Kidney glomerular epithelial cell (primary cell): ENCODE measurements around the gene FGF12.

Source experiments
- DNase-seq: peaks from one replicate; lab custom pipeline; 2025; lab: John Stamatoyannopoulos, UW

FGF12 gene

DNA sequence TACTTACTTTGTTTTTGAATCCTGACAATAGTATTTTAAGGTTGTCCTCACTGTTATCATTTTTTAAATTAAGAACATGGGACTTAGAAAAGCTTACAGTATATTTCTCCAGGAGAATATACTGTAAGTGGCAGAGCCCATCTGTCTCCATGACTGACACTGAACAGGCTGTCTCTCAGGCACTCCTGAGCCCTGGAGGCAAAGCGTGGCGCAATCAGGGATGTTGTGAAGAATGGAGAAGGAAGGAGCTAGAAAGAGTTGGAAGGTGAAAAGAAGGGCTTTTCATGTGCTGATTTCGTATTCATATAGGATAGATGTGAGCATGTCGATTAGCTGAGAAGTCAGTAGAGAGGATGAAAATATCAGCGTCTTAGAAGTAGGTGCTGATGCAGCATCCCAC, 41.5 kb downstream of the FGF12 start:
- DNase-seq = no peak

DNA sequence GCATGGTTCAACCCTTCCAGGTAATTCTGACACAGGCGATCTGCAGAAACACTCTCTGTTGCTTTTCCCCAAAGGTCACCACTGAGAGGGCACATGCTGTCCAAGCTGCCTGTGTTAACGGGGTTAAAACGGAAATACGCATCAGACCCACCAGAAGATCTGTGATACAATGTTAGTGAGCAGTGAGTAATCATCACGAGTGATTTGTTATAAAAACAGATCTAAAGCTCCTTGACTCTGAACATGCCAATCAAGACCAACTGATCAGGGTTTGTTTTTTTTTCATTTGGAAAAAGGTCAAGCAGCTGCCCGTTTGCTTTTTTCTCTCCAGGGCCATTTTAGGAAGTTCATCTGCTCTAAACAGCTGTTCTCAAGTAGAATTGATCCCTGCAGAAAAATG, 43.2 kb downstream of the FGF12 start:
- DNase-seq = no peak

GRCh38 chr3:192675958-192676649, 51.2 kb downstream of the FGF12 start:
- no peak for DNase-seq

DNA sequence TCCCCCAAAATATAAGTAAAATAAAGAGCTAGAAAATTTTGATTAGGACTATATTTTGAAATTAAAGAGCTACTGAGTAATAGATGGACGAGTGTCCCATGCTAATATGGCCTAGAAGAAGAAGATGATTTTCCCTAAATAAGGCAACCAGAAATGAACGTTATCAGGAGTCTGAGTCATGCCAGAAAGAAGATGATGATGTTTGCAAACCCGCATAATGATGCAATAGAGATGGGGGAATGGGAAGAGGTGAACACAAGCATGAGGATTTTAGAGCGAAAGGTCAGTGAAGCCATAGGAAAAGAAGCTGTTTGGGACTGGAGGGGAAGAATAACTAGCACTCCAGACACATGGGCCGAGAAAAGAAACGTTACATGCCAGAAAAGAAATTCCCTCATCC, 71.7 kb downstream of the FGF12 start:
- no peak for DNase-seq

- no peak for DNase-seq
Measured at GRCh38 chr3:192655040-192655439, 72.3 kb downstream of the FGF12 start.

DNA sequence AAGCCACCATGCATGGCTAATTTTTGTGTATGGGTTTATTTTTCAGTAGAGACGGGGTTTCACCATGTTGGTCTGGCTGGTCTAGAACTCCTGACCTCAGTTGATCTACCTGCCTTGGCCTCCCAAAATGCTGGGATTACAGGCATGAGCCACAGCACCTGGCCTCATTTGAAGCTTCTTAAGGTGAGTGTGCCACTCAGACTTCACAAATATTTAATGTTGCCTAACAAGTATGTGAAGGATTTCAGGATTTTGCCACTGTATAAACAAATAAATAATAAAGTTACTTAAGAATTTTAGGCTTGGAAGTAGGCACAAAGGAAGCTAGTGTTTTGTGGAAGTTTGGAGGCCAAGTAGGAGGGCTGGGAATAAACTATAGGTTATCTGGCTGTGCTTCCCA, 73.5 kb downstream of the FGF12 start:
- DNase-seq = no peak

GRCh38 chr3:192652727-192653126, 74.6 kb downstream of the FGF12 start:
- DNase-seq = no peak

DNA sequence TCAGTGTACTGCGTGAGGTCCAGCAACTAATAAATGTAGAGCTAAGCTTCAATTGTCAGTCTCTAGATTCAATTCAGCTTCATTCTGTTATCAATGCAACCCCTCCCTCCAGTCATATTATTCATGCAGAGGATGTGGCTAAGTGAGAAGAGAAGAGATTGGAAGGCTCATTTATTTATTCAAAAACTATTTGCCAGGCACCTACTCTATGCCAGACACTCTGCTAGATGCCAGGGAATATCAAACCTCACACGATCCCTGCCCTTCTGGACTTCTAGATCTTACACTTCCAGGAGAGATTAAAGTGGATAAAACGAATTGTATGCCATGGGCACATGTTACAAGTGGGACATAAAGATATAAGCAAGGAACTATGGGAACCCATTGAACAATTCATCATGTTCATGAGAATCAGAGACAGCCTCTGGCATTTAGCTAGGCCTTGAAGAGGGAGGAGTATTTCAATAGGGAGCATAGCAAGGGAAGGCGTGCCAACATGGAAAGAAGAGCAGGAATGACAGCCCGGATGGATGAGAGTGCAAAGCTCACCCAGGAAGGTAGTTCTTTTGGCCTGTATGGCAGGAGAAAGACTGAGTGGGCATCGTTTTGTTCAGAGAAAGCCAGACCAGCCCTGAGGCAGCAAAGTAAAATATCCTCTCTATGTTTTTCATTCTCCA, 75.4 kb downstream of the FGF12 start:
- no peak for DNase-seq

GRCh38 chr3:192645437-192645836, 81.9 kb downstream of the FGF12 start:
- DNase-seq = no peak

DNA sequence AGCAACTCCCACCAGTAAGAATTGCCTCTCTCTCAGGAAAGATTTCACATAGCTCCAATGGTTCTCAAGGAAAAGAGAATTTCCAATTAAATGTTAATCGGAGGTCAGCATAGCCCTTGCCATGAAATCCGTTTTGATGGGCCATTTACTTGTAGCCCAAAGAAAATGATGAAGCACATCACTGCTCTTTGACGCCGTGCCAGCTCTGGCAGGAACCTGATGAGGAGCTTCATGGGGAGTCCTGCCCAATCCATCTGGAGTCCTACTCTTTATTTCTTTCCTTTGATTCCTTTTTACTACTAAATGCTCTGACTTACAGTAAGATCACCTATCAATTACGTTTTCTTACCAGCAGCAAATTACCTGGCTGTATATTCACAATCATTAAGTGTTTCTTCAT, 84.7 kb downstream of the FGF12 start:
- DNase-seq = no peak

GRCh38 chr3:192641919-192642318, 85.4 kb downstream of the FGF12 start:
- DNase-seq = no peak

- DNase-seq = no peak
Measured at GRCh38 chr3:192639987-192640386, 87.4 kb downstream of the FGF12 start.

DNA sequence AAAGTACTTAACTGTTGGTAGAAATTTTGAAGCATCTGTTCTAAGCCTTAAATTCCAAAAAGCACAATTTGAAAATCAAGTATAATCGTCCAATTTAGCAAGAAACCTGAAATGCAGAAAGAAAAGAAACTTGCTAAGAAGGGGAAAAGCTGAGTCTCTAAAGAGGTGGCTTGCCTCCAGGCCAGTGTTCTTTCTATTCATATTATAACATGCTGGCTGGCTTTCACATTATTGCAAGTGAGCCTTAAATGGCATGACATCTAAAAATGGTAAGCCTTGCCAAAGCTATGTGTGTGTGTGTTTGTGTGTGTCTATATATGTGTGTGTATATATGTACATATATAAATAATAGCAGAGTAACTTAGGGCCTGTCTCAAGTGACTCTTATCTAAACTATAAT, 89.5 kb downstream of the FGF12 start:
- no peak for DNase-seq

DNA sequence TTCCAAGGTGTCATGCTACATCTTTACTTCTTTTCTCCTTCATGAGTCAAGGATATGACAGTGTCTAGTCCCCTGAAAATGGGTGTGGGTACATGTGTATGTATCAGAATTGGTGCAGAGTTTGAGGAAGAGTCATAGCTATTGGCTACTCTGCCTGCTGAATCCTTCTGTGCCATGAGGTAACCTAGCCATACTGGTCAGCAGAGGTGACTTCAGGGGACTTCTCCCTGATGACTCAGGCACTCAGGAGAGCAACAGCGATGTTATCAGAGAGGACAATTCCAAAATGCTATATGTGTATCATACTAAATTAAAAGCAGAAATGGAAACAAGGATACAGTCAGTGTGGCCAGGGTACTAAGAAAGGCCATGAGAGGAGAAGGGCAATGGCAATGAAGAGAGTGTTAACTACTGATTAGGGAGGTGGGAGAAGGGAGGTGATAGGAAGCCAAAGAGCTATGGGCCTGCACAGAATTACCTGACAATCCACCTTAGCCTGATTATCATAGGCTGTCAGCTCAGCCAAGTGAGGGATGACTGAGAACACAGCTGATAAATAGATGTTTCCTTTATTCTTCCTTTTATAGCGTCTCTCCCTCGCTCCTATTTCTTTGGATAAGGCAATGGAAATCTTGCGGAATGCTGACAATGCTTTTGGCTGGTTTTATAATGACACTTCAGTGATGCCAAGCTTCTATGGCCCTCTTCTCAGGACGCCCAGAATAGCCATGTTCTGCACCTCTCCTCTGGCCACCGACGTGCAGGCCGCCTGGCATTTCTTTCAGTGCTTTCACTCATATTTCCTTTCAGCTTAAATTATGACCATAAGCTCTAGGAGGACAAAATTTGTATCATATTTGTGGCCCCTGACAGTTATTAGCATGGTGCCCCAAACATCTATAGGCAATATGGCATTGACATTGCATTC, 90.6 kb downstream of the FGF12 start:
- DNase-seq = no peak

DNA sequence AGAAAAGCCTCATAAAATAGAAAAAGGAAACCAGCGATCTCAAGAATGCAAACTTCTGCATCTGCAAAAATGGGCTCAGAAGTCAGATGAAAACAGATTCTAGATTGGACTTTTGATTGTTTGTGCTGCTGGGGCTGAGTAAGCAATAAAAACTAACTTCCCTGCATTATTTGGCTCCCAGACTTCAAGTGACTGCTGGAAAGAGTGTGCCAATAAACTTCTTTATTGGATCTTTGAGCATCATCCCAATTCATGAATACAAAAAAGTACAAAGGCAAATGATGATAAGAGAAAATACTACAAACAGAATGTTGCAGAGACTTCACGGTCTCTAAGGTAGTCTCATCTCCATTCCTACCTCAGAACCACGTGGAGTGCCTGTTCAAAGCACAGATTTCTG, 97.9 kb downstream of the FGF12 start:
- no peak for DNase-seq

DNA sequence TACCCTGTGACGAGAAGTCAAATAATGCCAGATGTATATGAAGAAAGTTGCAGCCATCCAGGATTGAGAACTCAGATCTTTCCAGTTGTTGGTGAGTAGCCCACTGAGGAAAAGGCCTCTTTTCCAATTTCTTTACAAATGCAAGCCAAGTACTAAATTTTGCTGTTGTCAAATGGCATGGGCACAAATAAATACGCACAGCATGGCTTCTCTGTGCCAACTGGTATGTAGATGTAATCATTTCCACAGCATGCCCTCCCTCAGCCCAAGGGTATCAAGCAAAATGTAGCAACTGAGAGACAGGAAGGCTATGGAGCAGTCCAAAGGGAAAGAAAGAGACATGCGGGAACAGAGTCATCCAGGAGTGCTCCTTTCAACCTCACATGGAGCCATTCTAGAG, 105.4 kb downstream of the FGF12 start:
- no peak for DNase-seq

- no peak for DNase-seq
Measured at GRCh38 chr3:192620275-192620674, 107.1 kb downstream of the FGF12 start.

GRCh38 chr3:192611411-192611810, 115.9 kb downstream of the FGF12 start:
- no peak for DNase-seq

DNA sequence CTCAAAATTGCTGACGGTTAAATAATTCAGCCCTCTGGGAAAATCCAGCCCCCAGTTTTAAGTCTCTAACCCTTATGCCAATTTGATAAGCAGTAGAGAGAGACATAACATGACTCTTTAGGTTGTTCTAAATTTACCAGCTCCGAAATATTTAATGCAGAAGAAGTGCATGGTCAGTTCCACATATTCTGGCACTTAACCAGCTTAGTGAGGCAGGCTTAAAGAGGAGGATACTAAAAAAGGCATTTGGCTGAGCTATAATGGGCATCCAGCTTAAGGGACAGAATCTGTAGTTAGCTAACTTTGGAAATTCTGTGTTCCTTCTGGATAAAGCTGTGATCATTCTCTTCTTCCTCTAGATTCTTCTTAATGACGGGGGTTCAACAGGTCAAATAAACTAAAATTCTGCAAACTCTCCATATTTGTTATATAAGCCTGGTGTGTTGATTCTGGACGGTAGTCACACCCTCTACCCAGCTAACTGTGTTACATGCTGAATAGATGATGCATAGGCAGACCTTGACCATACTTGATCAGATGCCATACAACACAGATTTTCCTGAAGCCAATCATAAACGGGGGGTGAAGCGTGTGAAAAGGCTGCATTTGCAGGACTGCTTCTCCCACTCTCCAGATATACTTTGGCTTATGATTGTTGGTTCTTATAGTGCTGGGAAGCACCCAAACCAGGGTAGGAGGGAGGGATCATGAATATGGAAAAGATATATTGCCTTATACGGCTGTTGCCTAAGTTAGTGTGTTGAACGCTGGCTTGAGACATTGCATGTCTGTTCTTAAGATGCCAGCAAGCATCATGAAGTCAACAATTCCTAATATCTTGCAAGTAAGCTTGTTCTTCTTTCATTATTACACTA, 118.4 kb downstream of the FGF12 start:
- DNase-seq = no peak

DNA sequence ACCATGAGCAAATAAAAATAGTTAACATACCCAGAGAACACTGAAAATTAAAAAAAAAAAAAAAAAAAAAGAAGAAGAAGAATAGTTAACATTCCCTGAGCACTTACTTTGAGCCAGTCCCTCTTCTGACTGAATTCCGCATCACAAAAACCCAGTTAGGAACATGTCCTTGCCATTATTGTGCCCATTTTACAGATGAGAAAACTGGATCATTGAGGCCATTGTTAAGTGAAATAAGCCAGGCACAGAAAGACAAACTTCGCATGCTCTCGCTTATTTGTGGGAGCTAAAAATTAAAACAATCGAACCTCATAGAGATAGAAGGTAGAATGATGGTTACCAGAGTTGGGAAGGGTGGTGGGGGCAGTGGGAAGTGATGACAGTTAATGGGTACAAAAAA, 119.5 kb downstream of the FGF12 start:
- DNase-seq = no peak

GRCh38 chr3:192597913-192598312, 129.4 kb downstream of the FGF12 start:
- no peak for DNase-seq

GRCh38 chr3:192597506-192597905, 129.8 kb downstream of the FGF12 start:
- DNase-seq = no peak
